GM10266 (cell line): Measurements from ENCODE around the gene ASF1B.

Experiments used
- DNase-seq: peaks from one replicate; pipeline ENCODE4 v3.0.0; 2012; ENCODE audit errors: extremely low spot score
- CTCF ChIP-seq: IDR thresholded peaks from 2 replicates; pipeline ENCODE4 v1.5.1; 2012; ENCODE audit warnings: mild to moderate bottlenecking, low read depth; ENCODE audit not compliant: control insufficient read depth, insufficient read depth; ENCODE audit errors: missing control alignments

Gene ASF1B

GRCh38 chr19:14145381-14145780 is 9.0 kb upstream of the ASF1B start:
- DNase-seq = no peak
- TF ChIP-seq CTCF = no peak

- TF ChIP-seq CTCF = no peak
- DNase-seq = no peak
Observed at GRCh38 chr19:14142262-14143190, 6.1 kb upstream of the ASF1B start.

GRCh38 chr19:14141041-14141440 is 4.7 kb upstream of the ASF1B start:
- no peak for TF ChIP-seq CTCF
- DNase-seq = no peak

- no peak for TF ChIP-seq CTCF
- no peak for DNase-seq
Observed at GRCh38 chr19:14139944-14140343, 3.6 kb upstream of the ASF1B start.

GRCh38 chr19:14138576-14139265 is 2.3 kb upstream of the ASF1B start:
- TF ChIP-seq CTCF = no peak
- no peak for DNase-seq

- DNase-seq = no peak
- TF ChIP-seq CTCF = no peak
Observed at GRCh38 chr19:14135985-14136508, 342 bp downstream of the ASF1B start.

- DNase-seq = no peak
- no peak for TF ChIP-seq CTCF
Observed at GRCh38 chr19:14135355-14135754, 1.0 kb downstream of the ASF1B start.
